Left renal pelvis (tissue), 4 donors: ENCODE data around the gene SZRD1. TPM values are rescaled to one million over a fixed set of nuclear protein-coding genes. Genes with fewer than 3 reads are reported as not detected.

Experiments
- DNase-seq, 4 donors: peaks; one replicate each; pipeline ENCODE4 v3.0.0-alpha.2; 2013; ENCODE audit warnings: low read depth in 4 of 4, low spot score in 3 of 4
- polyA plus RNA-seq, 4 donors: library from polyadenylated mRNA; unstranded; fragments of 120-200 nt; gene quantifications; one replicate each; pipeline ENCODE4 v1.2.1, GENCODE V29; 2013; ENCODE audit not compliant: insufficient read length in 4 of 4

The SZRD1 gene
- polyA plus RNA-seq, 4 donors = 97.1 to 115 (median 105) TPM

GRCh38 chr1:16393570-16394521, 26.8 kb downstream of the SZRD1 start:
- no peak for DNase-seq

DNA sequence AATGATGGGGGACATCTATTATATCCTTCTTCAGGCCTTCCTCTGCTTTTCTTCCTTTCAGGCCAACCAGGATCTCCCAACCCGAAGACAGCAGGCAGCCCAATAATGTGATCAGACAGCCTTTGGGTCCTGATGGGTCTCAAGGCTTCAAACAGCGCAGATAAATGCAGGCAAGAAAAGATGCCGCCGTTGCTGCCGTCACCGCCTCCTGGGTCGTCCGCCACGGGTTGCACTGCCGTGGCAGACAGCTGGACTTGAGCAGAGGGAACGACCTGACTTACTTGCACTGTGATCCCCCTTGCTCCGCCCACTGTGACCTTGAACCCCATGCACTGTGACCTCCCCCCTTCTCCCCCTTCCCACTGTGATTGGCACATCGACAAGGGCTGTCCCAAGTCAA, 27.9 kb downstream of the SZRD1 start:
- no peak for DNase-seq

- DNase-seq = no peak
These were observed 29.5 kb downstream of the SZRD1 start for GRCh38 chr1:16396591-16396990.

DNA sequence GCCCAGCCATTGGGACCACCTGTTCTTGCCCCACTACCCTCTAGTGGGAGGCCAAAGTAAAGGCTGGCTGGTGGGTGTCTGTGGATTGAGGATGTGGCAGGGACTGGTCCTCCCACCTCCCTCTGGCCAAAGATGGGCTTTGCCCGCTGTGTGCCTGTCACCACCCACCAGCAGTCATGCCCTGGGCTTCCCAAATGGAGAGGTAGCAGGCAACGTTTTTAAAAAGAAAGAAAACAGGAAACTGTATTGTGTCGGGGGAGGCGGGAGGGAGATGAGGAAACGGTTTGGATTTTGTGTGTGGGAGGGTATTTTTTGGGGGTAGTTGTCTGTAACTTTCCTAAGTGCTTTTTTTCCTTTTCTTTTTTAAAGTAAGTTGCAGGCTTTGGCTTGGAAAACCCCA, 30.1 kb downstream of the SZRD1 start:
- DNase-seq = no peak

DNA sequence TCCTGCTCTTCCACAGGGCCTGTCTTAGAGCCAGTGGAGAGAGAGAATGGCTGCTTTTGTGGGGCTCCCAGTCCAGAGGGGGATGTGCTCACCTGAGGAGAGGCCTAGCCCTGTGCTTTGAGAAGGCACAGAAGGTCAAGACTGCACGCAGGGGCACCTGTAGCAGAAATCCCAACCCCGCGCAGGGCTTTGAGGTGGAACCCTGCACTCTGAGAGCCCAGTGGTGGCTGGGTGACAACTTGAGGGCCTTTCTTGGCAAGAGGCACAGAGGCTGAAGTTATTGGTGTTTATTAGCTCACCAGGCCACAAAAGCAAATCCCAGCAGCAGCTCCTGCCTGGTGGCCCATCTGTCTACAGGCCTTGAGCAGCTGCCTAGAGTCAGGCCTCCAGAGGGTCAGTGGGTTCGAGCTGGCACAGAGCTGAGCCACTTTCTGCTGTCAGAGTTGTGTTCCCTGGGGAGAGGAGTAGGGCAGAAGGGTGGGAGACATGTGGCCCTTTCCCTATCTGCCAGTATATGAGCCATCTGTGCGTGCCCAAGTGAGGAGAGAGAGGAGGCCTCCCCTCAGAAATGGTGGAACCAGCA, 31.4 kb downstream of the SZRD1 start:
- no peak for DNase-seq

DNA sequence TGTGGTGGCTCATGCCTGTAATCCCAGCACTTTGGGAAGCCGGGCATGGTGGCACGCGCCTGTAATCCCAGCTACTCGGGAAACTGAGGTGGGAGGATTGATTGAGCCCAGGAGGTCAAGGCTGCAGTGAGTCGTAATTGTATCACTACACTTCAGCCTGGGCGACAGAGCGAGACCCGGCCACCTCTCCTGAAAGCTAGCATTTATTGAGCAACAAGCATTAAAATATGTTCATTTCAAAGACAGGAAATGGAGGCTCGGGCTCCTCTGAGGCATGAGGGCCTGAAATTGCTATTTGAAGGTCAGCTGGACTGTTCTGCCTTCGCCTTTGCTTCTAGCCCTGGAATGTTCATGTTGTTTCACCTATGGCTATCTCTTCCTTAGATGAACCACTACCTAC, 35.7 kb downstream of the SZRD1 start:
- DNase-seq = no peak

DNA sequence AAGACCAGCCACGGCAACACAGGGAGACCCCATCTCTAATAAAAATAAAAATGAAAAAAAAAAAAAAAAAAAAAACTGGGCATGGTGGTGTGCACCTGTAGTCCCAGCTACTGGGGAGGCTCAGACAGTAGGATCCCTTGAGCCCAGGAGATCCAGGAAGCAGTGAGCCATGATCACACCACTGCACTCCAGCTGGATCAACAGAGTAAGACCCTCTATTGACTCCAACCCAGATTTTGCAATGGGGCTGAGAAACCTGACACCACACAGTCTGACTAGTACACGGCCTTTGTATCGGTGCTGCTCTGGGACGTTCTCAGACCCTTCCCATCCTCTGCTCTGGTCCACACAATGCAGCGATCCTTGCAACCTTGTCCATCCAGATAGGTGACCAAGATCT, 38.4 kb downstream of the SZRD1 start:
- no peak for DNase-seq

GRCh38 chr1:16406868-16407267, 39.8 kb downstream of the SZRD1 start:
- DNase-seq = no peak

- DNase-seq = no peak
These were observed 42.6 kb downstream of the SZRD1 start for GRCh38 chr1:16409536-16410152.

DNA sequence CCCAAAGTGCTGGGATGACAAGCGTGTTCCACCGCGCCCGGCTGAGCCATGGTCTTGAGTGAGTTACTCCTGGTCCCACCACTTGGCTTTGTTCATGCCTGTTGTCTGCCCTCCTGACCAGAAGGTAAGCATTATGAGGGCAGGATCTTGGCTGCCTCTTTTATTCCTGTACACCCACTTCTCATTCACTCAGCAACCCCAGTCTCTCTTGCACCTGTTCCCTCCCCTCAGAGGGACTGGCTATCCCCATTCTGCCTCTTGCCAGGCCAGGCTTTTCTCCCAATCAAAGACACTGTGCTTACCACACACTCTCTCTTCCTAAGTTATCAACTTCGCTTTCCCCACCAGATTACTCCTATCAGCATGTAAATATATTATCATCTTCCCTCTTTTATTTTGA, 43.8 kb downstream of the SZRD1 start:
- no peak for DNase-seq

GRCh38 chr1:16413191-16413590, 46.1 kb downstream of the SZRD1 start:
- DNase-seq = no peak

- no peak for DNase-seq
These were observed 51.9 kb downstream of the SZRD1 start for GRCh38 chr1:16418823-16419425.

- no peak for DNase-seq
These were observed 53.5 kb downstream of the SZRD1 start for GRCh38 chr1:16420424-16421118.

- DNase-seq = no peak
These were observed 54.2 kb downstream of the SZRD1 start for GRCh38 chr1:16421201-16421600.

GRCh38 chr1:16422041-16422440, 55.0 kb downstream of the SZRD1 start:
- no peak for DNase-seq

DNA sequence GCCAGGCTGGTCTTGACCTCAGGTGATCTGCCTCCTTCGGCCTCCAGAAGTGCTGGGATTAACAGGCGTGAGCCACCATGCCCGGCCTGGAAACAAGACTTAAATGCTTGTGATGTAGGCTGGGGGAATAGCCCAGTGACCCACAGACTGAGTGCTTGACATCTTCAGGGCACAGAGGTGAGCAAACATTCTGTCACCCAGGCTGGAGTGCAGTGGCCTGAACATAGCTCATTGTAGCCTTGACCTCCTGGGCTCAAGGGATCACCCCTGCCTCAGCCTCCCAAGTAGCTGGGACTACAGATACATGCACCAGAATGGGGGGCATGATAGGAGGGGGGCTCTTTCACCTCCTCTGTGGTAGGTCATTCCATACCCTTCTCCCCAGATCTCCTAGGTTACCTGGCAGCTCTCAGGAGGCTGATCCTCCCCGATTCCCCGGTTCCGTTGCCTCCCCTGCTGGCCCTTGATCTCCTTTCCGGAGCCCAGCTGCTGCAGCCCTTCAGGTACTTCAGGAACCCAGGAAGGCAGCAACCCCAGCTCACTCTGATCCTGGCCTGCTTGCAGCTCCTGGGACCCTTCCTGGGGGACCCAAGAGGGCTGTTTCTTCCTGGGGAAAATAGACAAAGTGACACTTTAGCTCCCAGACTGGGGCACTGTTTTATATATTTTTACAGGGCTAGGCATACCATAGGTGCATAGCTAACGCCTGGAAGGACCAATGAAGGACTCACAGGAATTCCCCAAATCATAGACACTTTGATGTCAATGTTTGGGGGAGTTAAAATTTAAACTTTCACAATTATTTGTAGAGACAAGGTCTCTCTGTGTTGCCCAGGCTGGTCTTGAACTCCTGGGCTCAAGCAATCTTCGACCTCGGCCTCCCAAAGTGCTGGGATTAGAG, 58.3 kb downstream of the SZRD1 start:
- DNase-seq = no peak

DNA sequence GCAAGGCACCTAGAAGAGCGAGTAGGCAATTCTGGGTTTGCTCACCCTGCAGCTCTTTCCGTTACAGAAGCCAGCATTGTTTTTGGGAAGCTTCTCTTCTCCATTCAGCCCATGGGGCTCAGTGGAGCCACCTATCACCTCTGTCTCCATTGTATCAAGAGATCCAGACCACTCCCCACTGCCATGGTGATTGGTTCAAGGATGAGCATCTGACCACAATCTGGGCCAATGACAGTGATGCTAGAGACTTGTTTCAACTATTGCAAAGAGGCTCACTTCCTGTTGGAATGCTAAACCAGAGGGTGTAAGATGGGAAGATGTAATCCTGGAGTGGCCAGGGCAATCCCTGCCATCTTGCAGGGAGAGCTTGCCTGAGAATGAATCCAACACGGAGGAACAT, 63.6 kb downstream of the SZRD1 start:
- no peak for DNase-seq

GRCh38 chr1:16433030-16433429, 66.0 kb downstream of the SZRD1 start:
- no peak for DNase-seq

- DNase-seq = no peak
These were observed 67.0 kb downstream of the SZRD1 start for GRCh38 chr1:16434007-16434406.

- DNase-seq = no peak
These were observed 67.5 kb downstream of the SZRD1 start for GRCh38 chr1:16434501-16434900.
